ENCODE data around the gene PDYN. TPM values are rescaled to one million over a fixed set of nuclear protein-coding genes. Genes with fewer than 3 reads are reported as not detected.

PDYN gene
- total RNA-seq, 2 donors from 2014 or later, result not detected

DNA sequence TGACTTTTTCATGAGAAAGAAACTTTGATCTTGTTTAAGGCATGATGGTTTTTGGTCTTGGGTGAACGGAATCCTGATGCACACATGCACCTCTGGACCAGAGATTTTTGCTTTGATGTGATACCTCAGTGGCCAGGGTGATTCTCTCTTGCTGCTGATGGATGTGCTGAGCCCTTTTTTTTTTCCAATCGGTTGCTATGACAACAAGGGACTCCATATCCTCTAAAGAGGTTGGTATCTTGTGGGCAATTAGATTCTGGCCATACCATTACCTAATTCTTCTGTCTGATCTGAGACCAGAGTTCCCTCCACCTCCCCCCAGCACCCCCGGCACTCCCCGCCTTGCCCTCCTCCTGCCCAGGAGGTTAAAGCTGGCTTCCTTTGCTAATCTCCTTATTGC is 24.9 kb downstream of the PDYN start:
- no peaks in the 10 kb centered on the region for H3K36me3 ChIP-seq

DNA sequence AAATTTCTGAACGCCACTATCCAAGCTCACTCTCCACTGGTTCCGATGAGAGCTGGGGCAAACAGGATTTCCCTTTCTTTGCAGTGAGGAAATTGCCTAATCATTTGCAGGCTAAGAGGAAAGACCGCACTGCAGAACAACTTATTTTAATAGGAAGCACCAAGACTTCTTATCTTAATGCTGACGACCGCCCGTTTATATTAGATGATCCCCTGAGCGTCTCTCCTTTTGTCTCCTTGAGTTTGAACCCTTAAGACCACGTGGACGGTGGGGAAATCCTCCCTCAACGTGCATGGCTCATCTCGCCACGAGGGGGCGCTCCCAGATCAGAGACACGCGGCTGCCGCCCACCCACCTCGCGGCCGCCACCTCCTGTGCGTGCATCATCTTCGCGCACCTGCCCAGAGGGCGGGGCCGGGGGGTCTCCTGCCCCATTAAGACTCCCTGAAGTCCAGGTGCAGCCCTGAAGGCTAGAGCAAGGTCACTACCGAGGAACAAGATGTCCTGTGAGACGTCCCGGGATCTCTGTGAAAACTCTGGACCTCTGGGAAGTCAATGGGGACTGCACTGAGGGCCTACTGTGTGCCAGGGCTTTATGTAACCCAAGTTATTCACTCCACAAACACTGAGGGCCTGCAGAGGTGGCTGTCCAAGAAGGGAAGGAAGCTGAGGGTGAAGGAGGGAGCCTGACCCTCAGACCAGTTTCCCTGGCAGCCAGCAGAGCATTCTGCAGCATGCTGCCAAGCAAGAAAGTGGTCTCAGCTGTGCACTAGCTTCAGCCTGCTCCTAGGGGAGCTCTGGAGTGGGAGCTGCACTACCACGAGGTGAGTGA is 28.1 kb downstream of the PDYN start:
- no peaks in the 10 kb centered on the region for H3K27me3 ChIP-seq
- DNase-seq, result peak; percentile 74
- no peaks in the 10 kb centered on the region for H3K36me3 ChIP-seq
- no peaks in the 10 kb centered on the region for H3K4me1 ChIP-seq
- TF ChIP-seq, protein P1, sequence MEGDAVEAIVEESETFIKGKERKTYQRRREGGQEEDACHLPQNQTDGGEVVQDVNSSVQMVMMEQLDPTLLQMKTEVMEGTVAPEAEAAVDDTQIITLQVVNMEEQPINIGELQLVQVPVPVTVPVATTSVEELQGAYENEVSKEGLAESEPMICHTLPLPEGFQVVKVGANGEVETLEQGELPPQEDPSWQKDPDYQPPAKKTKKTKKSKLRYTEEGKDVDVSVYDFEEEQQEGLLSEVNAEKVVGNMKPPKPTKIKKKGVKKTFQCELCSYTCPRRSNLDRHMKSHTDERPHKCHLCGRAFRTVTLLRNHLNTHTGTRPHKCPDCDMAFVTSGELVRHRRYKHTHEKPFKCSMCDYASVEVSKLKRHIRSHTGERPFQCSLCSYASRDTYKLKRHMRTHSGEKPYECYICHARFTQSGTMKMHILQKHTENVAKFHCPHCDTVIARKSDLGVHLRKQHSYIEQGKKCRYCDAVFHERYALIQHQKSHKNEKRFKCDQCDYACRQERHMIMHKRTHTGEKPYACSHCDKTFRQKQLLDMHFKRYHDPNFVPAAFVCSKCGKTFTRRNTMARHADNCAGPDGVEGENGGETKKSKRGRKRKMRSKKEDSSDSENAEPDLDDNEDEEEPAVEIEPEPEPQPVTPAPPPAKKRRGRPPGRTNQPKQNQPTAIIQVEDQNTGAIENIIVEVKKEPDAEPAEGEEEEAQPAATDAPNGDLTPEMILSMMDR (IDR thresholded peaks at IDR 0.05), result peak; percentile 94
- no peaks in the 10 kb centered on the region for H3K9me3 ChIP-seq
- no peak overlapping the region for H3K27ac ChIP-seq
- intact Hi-C loops (cut with DNase I), result loop anchor here (2.0 kb wide), 1 partner anchor 207 kb away; no protein-coding TSS in a partner anchor
- no peak overlapping the region for H3K4me3 ChIP-seq
- no peak overlapping the region for H3K9ac ChIP-seq (ENCODE audit: low read depth in 2 of 2, low read length in 2 of 2)

More for the DNA sequence above, 24.9 kb downstream of the PDYN start:
- DNase-seq, result no peak
- Histone ChIP-seq H3K27ac (no peak overlapping the region), H3K27me3 (no peaks in the 10 kb centered on the region), H3K9ac (ENCODE audit: low read depth in 2 of 2, low read length in 2 of 2) (no peak overlapping the region), H3K4me1 (no peaks in the 10 kb centered on the region), H3K4me3 (no peak overlapping the region), H3K9me3 (no peaks in the 10 kb centered on the region)
- intact Hi-C loops (cut with DNase I), result no loop called here
- TF ChIP-seq, protein P1 (IDR thresholded peaks at IDR 0.05), result no peak

DNA sequence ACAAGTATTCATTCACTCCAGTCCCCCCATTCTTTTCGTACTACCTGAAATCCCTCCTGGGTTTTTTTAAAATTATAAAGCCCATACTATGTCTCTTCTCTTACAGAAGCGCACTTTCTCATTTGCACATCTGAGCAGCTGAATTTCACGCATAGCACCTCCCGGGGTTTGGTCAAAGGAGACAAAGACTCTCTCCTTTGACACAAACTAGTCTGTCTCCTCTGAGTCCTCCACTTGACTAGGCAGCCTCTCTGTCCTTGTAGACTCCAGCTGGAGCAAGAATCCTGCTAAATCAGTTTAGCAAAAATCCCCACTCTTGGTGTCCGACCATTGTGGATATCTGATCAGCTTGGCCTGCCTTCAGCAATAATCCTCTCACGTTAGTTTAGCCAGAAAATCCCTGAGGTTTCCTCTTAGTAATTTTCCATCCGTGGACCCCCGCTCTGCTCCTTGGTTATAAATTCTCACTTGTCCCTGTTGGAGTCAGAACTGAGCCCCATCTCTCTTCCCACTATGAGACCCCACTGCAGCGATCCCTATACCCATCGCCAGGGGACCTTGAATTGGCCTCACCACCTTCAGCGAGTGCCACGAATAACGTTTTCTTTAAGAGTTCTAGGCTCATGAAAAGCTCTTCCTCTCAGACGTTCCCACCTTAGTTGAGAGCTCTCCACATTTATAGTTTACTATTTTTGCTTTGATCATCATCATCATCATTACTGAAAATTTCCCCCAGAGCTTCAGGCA is 29.0 kb downstream of the PDYN start:
- H3K27ac ChIP-seq, result no peak overlapping the region
- H3K4me3 ChIP-seq, result no peak overlapping the region
- no peaks in the 10 kb centered on the region for H3K4me1 ChIP-seq
- no peak for DNase-seq
- no peaks in the 10 kb centered on the region for H3K9me3 ChIP-seq
- H3K9ac ChIP-seq (ENCODE audit: low read depth in 2 of 2, low read length in 2 of 2), result no peak overlapping the region
- no peaks in the 10 kb centered on the region for H3K36me3 ChIP-seq
- intact Hi-C loops (cut with DNase I), result no loop called here
- no peaks in the 10 kb centered on the region for H3K27me3 ChIP-seq
- TF ChIP-seq, protein P1 (IDR thresholded peaks at IDR 0.05), result no peak

DNA sequence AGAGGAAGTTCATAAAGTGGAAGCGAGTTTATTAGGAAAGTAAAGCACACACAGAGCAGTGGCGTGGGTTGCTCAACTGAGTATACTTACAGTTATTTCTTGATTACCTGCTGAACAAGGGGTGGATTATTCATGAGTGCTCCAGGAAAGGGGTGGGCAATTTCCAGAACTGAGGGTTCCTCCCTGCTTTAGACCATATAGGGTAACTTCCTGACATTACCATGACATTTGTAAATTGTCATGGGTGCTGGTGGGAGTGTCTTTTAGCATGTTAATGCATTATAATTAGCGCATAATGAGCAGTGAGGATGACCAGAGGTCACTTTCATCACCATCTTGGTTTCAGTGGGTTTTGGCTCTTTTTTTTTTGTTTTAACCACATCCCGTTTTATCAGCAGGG is 29.8 kb downstream of the PDYN start:
- Histone ChIP-seq H3K4me3 (no peak overlapping the region), H3K4me1 (no peaks in the 10 kb centered on the region), H3K36me3 (no peaks in the 10 kb centered on the region), H3K9me3 (no peaks in the 10 kb centered on the region), H3K9ac (ENCODE audit: low read depth in 2 of 2, low read length in 2 of 2) (no peak overlapping the region), H3K27me3 (no peaks in the 10 kb centered on the region), H3K27ac (no peak overlapping the region)
- DNase-seq, result no peak
- intact Hi-C loops (cut with DNase I), result no loop called here
- TF ChIP-seq, protein P1 (IDR thresholded peaks at IDR 0.05), result no peak

DNA sequence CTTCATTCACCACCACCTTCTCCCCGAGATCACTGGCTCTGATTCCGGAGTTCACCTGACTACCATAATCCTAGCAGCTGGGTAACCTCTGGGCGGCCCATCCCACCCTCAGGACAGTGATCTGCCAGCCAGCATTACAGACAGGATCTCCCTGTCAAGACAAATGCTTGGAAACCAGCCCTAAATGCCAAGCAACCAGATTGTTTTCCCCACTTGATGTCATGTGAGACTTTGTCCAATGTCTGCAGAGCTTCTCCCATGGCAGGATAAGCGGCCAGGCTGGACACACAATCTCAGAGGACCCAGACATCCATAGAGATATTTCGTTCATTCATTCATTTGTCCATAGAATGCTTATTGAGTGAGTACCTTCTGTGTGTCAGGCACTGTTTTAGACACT is 32.5 kb downstream of the PDYN start:
- no peaks in the 10 kb centered on the region for H3K4me1 ChIP-seq
- H3K9me3 ChIP-seq, result no peaks in the 10 kb centered on the region
- no peak overlapping the region for H3K4me3 ChIP-seq
- H3K27me3 ChIP-seq, result no peaks in the 10 kb centered on the region
- H3K9ac ChIP-seq (ENCODE audit: low read depth in 2 of 2, low read length in 2 of 2), result no peak overlapping the region
- TF ChIP-seq, protein P1 (IDR thresholded peaks at IDR 0.05), result no peak
- intact Hi-C loops (cut with DNase I), result no loop called here
- DNase-seq, result no peak
- no peaks in the 10 kb centered on the region for H3K36me3 ChIP-seq
- H3K27ac ChIP-seq, result no peak overlapping the region

All from colonic mucosa (tissue), 4 donors.